Endodermal cell (in vitro differentiated cells): ENCODE measurements around the gene TNNT2. TPM values are rescaled to one million over a fixed set of nuclear protein-coding genes. Genes with fewer than 3 reads are reported as not detected.
A peak's percentile ranks its signal among the peaks of the same experiment; 100 is the strongest.

Experiments used
- DNase-seq: peaks from one replicate; pipeline ENCODE4 v3.0.0-alpha.2; 2017
- H3K27ac ChIP-seq: 2 replicates; pipeline ENCODE4 v1.5.1; 2013; ENCODE audit warnings: mild to moderate bottlenecking, low read depth, low read length, moderate library complexity
- H3K27me3 ChIP-seq: 2 replicates; pipeline ENCODE4 v1.6.1; 2013; ENCODE audit warnings: mild to moderate bottlenecking, low read length, moderate library complexity; ENCODE audit not compliant: insufficient read depth, control insufficient read depth, poor library complexity, severe bottlenecking
- H3K36me3 ChIP-seq: 2 replicates; pipeline ENCODE4 v1.7.0; 2013; ENCODE audit warnings: mild to moderate bottlenecking, low read length, moderate library complexity; ENCODE audit not compliant: control insufficient read depth, insufficient read depth
- H3K4me1 ChIP-seq: one replicate; pipeline ENCODE4 v1.7.0; 2013; ENCODE audit warnings: low read length; ENCODE audit not compliant: control insufficient read depth, insufficient read depth
- H3K4me3 ChIP-seq: 2 replicates; pipeline ENCODE4 v1.5.1; 2013; ENCODE audit warnings: mild to moderate bottlenecking, low read length, moderate library complexity
- H3K9ac ChIP-seq: 2 replicates; pipeline ENCODE4 v1.6.1; 2013; ENCODE audit warnings: mild to moderate bottlenecking, low read length, moderate library complexity; ENCODE audit not compliant: poor library complexity, severe bottlenecking; ENCODE audit errors: extremely low read depth
- H3K9me3 ChIP-seq: 2 replicates; pipeline ENCODE4 v1.6.1; 2013; ENCODE audit warnings: mild to moderate bottlenecking, low read length, moderate library complexity; ENCODE audit not compliant: control insufficient read depth
- H3K27ac Mint-ChIP-seq: 2 replicates; pipeline ENCODE4 v1.8.0; 2020; ENCODE audit warnings: mixed read lengths
- H3K27me3 Mint-ChIP-seq: 2 replicates; pipeline ENCODE4 v1.8.0; 2021; ENCODE audit warnings: mild to moderate bottlenecking, mixed read lengths; ENCODE audit not compliant: insufficient read depth
- H3K36me3 Mint-ChIP-seq: 2 replicates; pipeline ENCODE4 v1.8.0; 2020; ENCODE audit warnings: low read depth, mixed read lengths
- H3K4me1 Mint-ChIP-seq: 2 replicates; pipeline ENCODE4 v1.8.0; 2020; ENCODE audit warnings: mixed read lengths
- H3K4me3 Mint-ChIP-seq: 2 replicates; pipeline ENCODE4 v1.8.0; 2020; ENCODE audit warnings: mild to moderate bottlenecking, moderate library complexity, mixed read lengths
- H3K9me3 Mint-ChIP-seq: 2 replicates; pipeline ENCODE4 v1.8.0; 2020; ENCODE audit warnings: mild to moderate bottlenecking, mixed read lengths
- WGBS, 2 experiments: methylation state at CpG; one replicate each; pipeline versions ENCODE4 v1.1.5 to v1.1.7; 2013; ENCODE audit warnings: missing lambda C conversion rate in 2 of 2, mixed read lengths in 1 of 2; ENCODE audit not compliant: insufficient coverage in 1 of 2, insufficient read length in 1 of 2; 5-methylcytosine and 5-hydroxymethylcytosine counted together
- total RNA-seq, 2 donors: library from RNA; stranded (reverse); fragmentation: NEBNext Ultra II Directional in 1 of 2; extraction: Animal tissue kit (Norgen Biotek cat#: 25700) in 1 of 2; gene quantifications; 2 replicates in 1 of 2; 3 replicates in 1 of 2; pipeline ENCODE4 v1.2.1, GENCODE V29; 2021
- TF ChIP-seq, protein P1 (sequence below): fragments of 200-600 bp; sonication (generic); conservative IDR thresholded peaks from 2 replicates; pipeline ENCODE4 v1.5.0; 2021; ENCODE audit warnings: antibody characterized with exemption, mild to moderate bottlenecking

TNNT2 gene
- total RNA-seq, 2 donors from 2014 or later: 0.35 to 0.88 TPM

DNA sequence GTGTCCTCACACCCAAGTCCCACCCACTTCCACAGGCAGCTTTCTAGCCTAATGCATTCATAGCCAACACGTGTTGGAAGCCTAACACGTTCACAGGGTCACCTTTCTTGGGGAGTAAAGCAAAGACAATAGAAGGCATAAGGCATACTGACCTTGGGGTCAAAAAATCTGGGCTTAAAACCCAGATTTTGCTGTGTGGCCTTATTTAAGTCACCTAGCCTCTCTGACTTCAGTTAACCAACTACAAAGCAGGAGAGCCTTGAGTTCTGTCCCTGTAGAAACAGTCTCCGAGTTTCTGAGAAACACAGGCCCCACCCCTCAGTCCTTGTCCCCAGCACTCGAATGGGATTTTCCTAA, 1.4 kb downstream of the TNNT2 start:
- H3K4me3 Mint-ChIP-seq: no peak overlapping the region
- H3K36me3 Mint-ChIP-seq: no peaks in the 10 kb centered on the region
- WGBS, 2 experiments: 56 to 57% methylated on average over 2 to 4 of the region's 4 CpGs
- H3K4me1 Mint-ChIP-seq: peaks cover 37% of the 10 kb centered on the region
- H3K27ac Mint-ChIP-seq: peak overlapping the region; percentile 96
- H3K27me3 Mint-ChIP-seq: peaks cover 2% of the 10 kb centered on the region
- peak overlapping the region; percentile 13 for H3K27ac ChIP-seq
- no peaks in the 10 kb centered on the region for H3K27me3 ChIP-seq
- no peak overlapping the region for H3K4me3 ChIP-seq
- peak overlapping the region; percentile 38 for H3K9ac ChIP-seq
- DNase-seq: no peak
- H3K4me1 ChIP-seq: peaks cover 26% of the 10 kb centered on the region
- H3K9me3 Mint-ChIP-seq: no peaks in the 10 kb centered on the region
- TF ChIP-seq, protein P1, sequence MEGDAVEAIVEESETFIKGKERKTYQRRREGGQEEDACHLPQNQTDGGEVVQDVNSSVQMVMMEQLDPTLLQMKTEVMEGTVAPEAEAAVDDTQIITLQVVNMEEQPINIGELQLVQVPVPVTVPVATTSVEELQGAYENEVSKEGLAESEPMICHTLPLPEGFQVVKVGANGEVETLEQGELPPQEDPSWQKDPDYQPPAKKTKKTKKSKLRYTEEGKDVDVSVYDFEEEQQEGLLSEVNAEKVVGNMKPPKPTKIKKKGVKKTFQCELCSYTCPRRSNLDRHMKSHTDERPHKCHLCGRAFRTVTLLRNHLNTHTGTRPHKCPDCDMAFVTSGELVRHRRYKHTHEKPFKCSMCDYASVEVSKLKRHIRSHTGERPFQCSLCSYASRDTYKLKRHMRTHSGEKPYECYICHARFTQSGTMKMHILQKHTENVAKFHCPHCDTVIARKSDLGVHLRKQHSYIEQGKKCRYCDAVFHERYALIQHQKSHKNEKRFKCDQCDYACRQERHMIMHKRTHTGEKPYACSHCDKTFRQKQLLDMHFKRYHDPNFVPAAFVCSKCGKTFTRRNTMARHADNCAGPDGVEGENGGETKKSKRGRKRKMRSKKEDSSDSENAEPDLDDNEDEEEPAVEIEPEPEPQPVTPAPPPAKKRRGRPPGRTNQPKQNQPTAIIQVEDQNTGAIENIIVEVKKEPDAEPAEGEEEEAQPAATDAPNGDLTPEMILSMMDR: no peak
- H3K9me3 ChIP-seq: no peaks in the 10 kb centered on the region
- H3K36me3 ChIP-seq: no peaks in the 10 kb centered on the region

DNA sequence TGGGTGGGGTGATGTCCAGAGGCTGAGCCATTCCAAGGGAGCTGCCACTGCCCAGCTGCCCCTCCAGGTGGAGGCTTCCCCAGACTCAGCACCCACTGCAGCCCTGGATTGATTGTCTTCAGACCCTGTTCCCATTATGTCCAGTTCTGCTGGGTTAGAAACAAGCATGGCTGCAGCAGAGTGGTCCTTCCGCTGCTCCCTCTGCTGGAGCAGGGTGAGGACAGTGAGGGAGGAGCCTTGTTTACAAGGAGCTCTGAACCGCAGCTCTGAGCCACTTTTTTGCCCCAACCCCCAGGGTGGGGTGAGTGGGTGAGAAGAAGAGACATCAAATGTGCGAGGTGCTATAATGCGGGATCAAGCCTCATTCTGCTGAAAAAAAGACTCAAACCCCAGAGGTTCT, 2.3 kb downstream of the TNNT2 start:
- Histone ChIP-seq H3K9ac (no peak overlapping the region), H3K4me3 (no peak overlapping the region), H3K27me3 (no peaks in the 10 kb centered on the region), H3K27ac (no peak overlapping the region), H3K4me1 (peaks cover 26% of the 10 kb centered on the region), H3K36me3 (no peaks in the 10 kb centered on the region), H3K9me3 (no peaks in the 10 kb centered on the region)
- 81 to 86% methylated on average over 3 to 4 of the region's 4 CpGs for WGBS, 2 experiments
- Mint-ChIP-seq H3K4me3 (no peak overlapping the region), H3K36me3 (no peaks in the 10 kb centered on the region), H3K27me3 (peaks cover 4% of the 10 kb centered on the region), H3K4me1 (peaks cover 37% of the 10 kb centered on the region), H3K27ac (peak overlapping the region; percentile 56), H3K9me3 (no peaks in the 10 kb centered on the region)
- peak; percentile 76 for DNase-seq
- TF ChIP-seq, protein P1: peak; percentile 67

DNA sequence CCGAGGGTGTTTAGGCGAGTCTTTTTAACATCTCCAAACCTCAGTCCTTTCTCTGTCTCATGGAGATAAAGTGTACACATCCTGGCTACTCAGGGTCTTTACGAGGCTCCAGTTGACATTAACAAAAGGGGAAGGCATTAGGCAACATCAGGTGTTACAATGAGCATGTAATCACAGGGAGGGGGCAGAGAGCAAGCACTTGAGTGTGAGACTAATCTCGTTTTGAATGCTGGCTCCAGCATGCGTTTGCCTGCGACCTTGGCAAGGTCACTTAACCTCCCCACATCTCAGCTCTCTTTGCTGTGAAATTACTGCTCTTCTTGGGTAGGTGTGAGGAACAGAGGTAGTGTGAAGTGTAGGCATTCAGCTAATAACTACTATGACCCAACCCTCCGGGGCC, 3.1 kb downstream of the TNNT2 start:
- DNase-seq: no peak
- Histone ChIP-seq H3K4me3 (no peak overlapping the region), H3K36me3 (no peaks in the 10 kb centered on the region), H3K9me3 (no peaks in the 10 kb centered on the region), H3K27ac (no peak overlapping the region), H3K27me3 (no peaks in the 10 kb centered on the region), H3K4me1 (peaks cover 26% of the 10 kb centered on the region), H3K9ac (no peak overlapping the region)
- no peaks in the 10 kb centered on the region for H3K36me3 Mint-ChIP-seq
- 64 to 83% methylated on average over 4 to 7 of the region's 7 CpGs for WGBS, 2 experiments
- H3K9me3 Mint-ChIP-seq: no peaks in the 10 kb centered on the region
- H3K4me1 Mint-ChIP-seq: peaks cover 37% of the 10 kb centered on the region
- peaks cover 6% of the 10 kb centered on the region for H3K27me3 Mint-ChIP-seq
- TF ChIP-seq, protein P1: no peak
- no peak overlapping the region for H3K27ac Mint-ChIP-seq
- no peak overlapping the region for H3K4me3 Mint-ChIP-seq
